NT2/D1 (cell line): ENCODE results near the gene CD44.

ENCODE experiments used
- DNase-seq: peaks from one replicate; pipeline ENCODE4 v3.0.0-alpha.2; 2011; ENCODE audit warnings: low read depth, low spot score
- H3K27me3 ChIP-seq: 2 replicates; pipeline ENCODE4 v1.6.0; 2011; ENCODE audit warnings: mild to moderate bottlenecking; ENCODE audit not compliant: insufficient read length, insufficient read depth
- H3K36me3 ChIP-seq: 2 replicates; pipeline ENCODE4 v1.6.1; 2011; ENCODE audit warnings: mild to moderate bottlenecking, low read length, mixed read lengths; ENCODE audit not compliant: insufficient read depth, insufficient read length
- H3K4me1 ChIP-seq: 2 replicates; pipeline ENCODE4 v1.5.1; 2011; ENCODE audit not compliant: insufficient read depth, insufficient read length
- H3K4me3 ChIP-seq: 2 replicates; pipeline ENCODE4 v1.5.1; 2011; ENCODE audit warnings: low read depth; ENCODE audit not compliant: insufficient read length
- H3K9ac ChIP-seq: 2 replicates; pipeline ENCODE4 v1.6.0; 2011; ENCODE audit warnings: low read depth; ENCODE audit not compliant: insufficient read length
- H3K9me3 ChIP-seq: 2 replicates; pipeline ENCODE4 v1.5.1; 2011; ENCODE audit warnings: mild to moderate bottlenecking, low read length; ENCODE audit not compliant: insufficient read depth
- SUZ12 ChIP-seq: IDR thresholded peaks from 2 replicates; pipeline ENCODE4 v1.6.1; 2011; ENCODE audit not compliant: insufficient read length, insufficient read depth; ENCODE audit errors: extremely low read depth
- YY1 ChIP-seq: IDR thresholded peaks from 2 replicates; pipeline ENCODE4 v1.6.1; 2011; ENCODE audit not compliant: insufficient read length, insufficient read depth
- ZNF274 ChIP-seq: IDR thresholded peaks from 2 replicates; pipeline ENCODE4 v1.6.1; 2011; ENCODE audit warnings: mild to moderate bottlenecking, low read depth, low read length

CD44 gene

GRCh38 chr11:35112846-35113105 lies 26.2 kb upstream of the CD44 start:
- Histone ChIP-seq H3K36me3 (no peaks in the 10 kb centered on the region), H3K9me3 (peaks cover 11% of the 10 kb centered on the region)

GRCh38 chr11:35114906-35115687 lies 23.9 kb upstream of the CD44 start:
- TF ChIP-seq ZNF274 (no peak), YY1 (no peak), SUZ12 (no peak)
- Histone ChIP-seq H3K9me3 (no peaks in the 10 kb centered on the region), H3K4me3 (no peak overlapping the region), H3K4me1 (no peaks in the 10 kb centered on the region), H3K9ac (no peak overlapping the region), H3K27me3 (no peaks in the 10 kb centered on the region), H3K36me3 (no peaks in the 10 kb centered on the region)
- DNase-seq, result no peak

More at GRCh38 chr11:35112846-35113105, 26.2 kb upstream of the CD44 start:
- no peak overlapping the region for H3K4me3 ChIP-seq
- DNase-seq, result no peak
- no peak overlapping the region for H3K9ac ChIP-seq
- peaks cover 3% of the 10 kb centered on the region for H3K4me1 ChIP-seq
- no peaks in the 10 kb centered on the region for H3K27me3 ChIP-seq
- no peak for TF ChIP-seq SUZ12
- TF ChIP-seq YY1, result no peak
- no peak for TF ChIP-seq ZNF274

DNA sequence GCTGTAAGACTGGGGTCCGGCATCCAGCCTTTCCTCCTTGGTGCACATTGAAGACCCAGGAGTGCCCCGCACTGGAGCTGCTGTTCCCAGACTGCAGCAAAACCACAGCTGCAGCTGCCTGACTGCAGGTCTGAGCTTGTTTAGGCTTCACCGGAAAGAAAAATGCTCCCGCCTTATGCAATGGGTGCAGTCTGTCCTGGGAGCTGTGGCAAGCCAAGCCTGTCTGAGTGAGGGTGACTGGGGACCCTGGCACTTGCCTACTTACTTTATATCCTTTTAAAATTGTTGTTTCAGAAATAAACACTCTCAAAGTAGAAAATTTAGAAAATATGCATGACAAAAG lies 23.3 kb upstream of the CD44 start:
- TF ChIP-seq SUZ12 (no peak), ZNF274 (no peak), YY1 (no peak)
- Histone ChIP-seq H3K9ac (no peak overlapping the region), H3K27me3 (no peaks in the 10 kb centered on the region), H3K36me3 (no peaks in the 10 kb centered on the region), H3K9me3 (no peaks in the 10 kb centered on the region), H3K4me3 (no peak overlapping the region), H3K4me1 (no peaks in the 10 kb centered on the region)
- no peak for DNase-seq

GRCh38 chr11:35116245-35116644 lies 22.7 kb upstream of the CD44 start:
- no peak for TF ChIP-seq SUZ12
- no peak for TF ChIP-seq YY1
- TF ChIP-seq ZNF274, result no peak
- no peak for DNase-seq
- Histone ChIP-seq H3K9ac (no peak overlapping the region), H3K9me3 (no peaks in the 10 kb centered on the region), H3K4me1 (no peaks in the 10 kb centered on the region), H3K4me3 (no peak overlapping the region), H3K36me3 (no peaks in the 10 kb centered on the region), H3K27me3 (no peaks in the 10 kb centered on the region)

GRCh38 chr11:35116762-35117640 lies 22.0 kb upstream of the CD44 start:
- DNase-seq, result no peak
- TF ChIP-seq ZNF274, result no peak
- TF ChIP-seq YY1, result no peak
- no peak for TF ChIP-seq SUZ12
- no peaks in the 10 kb centered on the region for H3K36me3 ChIP-seq
- H3K9ac ChIP-seq, result no peak overlapping the region
- H3K4me3 ChIP-seq, result no peak overlapping the region
- H3K4me1 ChIP-seq, result no peaks in the 10 kb centered on the region
- no peaks in the 10 kb centered on the region for H3K9me3 ChIP-seq
- no peaks in the 10 kb centered on the region for H3K27me3 ChIP-seq

DNA sequence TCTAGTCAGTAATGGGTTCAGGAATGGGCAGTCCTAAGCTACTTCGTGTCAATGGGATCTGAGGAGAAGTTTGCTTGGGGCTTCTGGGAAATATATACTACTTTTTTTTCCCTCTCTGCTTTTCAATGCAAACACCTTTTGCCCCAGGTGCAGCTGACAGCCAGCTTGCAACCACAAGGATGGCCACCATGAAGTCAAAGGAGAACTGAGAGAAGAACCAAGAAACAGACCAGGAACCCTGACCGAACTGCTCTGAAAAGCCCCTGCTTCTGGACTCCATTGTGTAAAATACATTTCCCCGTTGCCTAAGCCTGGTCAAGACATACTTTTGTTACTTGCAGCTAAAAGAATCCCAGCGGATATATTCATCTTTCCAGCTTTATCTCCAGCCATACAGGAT lies 20.1 kb upstream of the CD44 start:
- DNase-seq, result no peak
- H3K27me3 ChIP-seq, result no peaks in the 10 kb centered on the region
- TF ChIP-seq SUZ12, result no peak
- TF ChIP-seq YY1, result no peak
- TF ChIP-seq ZNF274, result no peak
- H3K36me3 ChIP-seq, result no peaks in the 10 kb centered on the region
- no peak overlapping the region for H3K4me3 ChIP-seq
- H3K9me3 ChIP-seq, result no peaks in the 10 kb centered on the region
- H3K4me1 ChIP-seq, result no peaks in the 10 kb centered on the region
- no peak overlapping the region for H3K9ac ChIP-seq

DNA sequence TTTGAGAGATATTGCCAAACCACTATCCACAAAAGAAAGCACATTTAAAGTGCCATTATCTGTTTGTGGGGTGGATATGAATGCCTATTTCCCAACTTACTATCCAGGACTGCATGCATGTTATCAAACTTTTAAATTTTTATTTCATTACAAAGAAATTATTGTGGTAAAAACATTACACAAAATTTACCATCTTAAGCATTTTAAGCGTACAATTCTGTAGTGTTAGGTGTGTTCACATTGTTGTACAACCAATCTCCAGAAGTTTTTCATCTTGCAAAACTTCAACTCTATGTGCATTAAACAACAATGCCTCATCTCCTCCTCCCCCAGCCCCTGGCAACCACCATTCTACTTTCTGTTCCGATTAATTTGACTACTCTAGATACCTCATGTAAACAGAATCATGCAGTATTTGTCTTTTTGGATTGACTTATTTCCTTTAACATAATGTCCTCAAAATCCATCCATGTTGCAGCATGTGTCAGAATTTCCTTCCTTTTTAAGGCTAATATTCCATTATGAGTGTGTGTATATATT lies 17.6 kb upstream of the CD44 start:
- DNase-seq, result no peak
- no peaks in the 10 kb centered on the region for H3K9me3 ChIP-seq
- TF ChIP-seq YY1 (no peak), SUZ12 (no peak), ZNF274 (no peak)
- no peaks in the 10 kb centered on the region for H3K36me3 ChIP-seq
- H3K4me1 ChIP-seq, result no peaks in the 10 kb centered on the region
- no peak overlapping the region for H3K4me3 ChIP-seq
- no peaks in the 10 kb centered on the region for H3K27me3 ChIP-seq
- H3K9ac ChIP-seq, result no peak overlapping the region
